Measurements from ENCODE around the gene RAI1. TPM values are rescaled to one million over a fixed set of nuclear protein-coding genes. Genes with fewer than 3 reads are reported as not detected.

Gene RAI1
- total and polyA plus RNA-seq, 2 of the 8 experiments (the other 6 are each of a cell fraction or from before 2014, with no cell fraction given), result 0.39 to 1.2 TPM

- Histone ChIP-seq H3K36me3 (ENCODE audit: control insufficient read depth in 2 of 4, insufficient read depth in 4 of 4, low read length in 3 of 4) (no peaks in the 10 kb centered on the region), H2BK12ac (ENCODE audit: low read depth, low read length) (no peak overlapping the region), H2AK5ac (ENCODE audit: low read depth, low read length) (no peak overlapping the region), H2BK5ac (ENCODE audit: low read depth, low read length) (no peak overlapping the region), H3K56ac (replicated peaks; ENCODE audit: insufficient read length, low read depth, low read length) (no peak overlapping the region), H3K23me2 (ENCODE audit: low read depth, low read length) (peaks cover 11% of the 10 kb centered on the region; the same call in 1 of the 2 replicates), H2BK120ac (replicated peaks; ENCODE audit: low read depth, low read length) (no peak overlapping the region), H3K18ac (ENCODE audit: extremely low read depth, low read length) (no peak overlapping the region), H3K14ac (ENCODE audit: insufficient read length) (no peak overlapping the region), H3K79me2 (ENCODE audit: control insufficient read depth in 1 of 2, insufficient read depth in 2 of 2, low read length in 2 of 2) (no peaks in the 10 kb centered on the region), H3K27ac (ENCODE audit: low read depth, low read length) (no peak overlapping the region), H3K4me2 (ENCODE audit: insufficient read depth in 1 of 2, low read depth in 2 of 2, low read length in 2 of 2) (no peak overlapping the region), H3K4me3 (ENCODE audit: extremely low read depth in 1 of 4, insufficient read depth in 2 of 4, low read depth in 3 of 4, low read length in 4 of 4) (no peak overlapping the region), H3K4ac (replicated peaks; ENCODE audit: insufficient read length, low read depth, low read length) (no peak overlapping the region), H2AFZ (ENCODE audit: low read length) (no peak overlapping the region), H3K27me3 (replicated peaks in 1 of 4; ENCODE audit: control insufficient read depth in 3 of 4, extremely low read depth in 1 of 4, insufficient read depth in 3 of 4, low read length in 3 of 4) (peaks cover 6 to 40% (median 21%) of the 10 kb centered on the region in 4 experiments), H3K9me3 (ENCODE audit: insufficient read depth in 2 of 2, low read depth in 1 of 2, low read length in 1 of 2) (no peaks in the 10 kb centered on the region), H4K20me1 (replicated peaks in 1 of 2; ENCODE audit: control insufficient read depth in 1 of 2, insufficient read depth in 2 of 2, low read length in 2 of 2) (peaks cover 0 to 3% of the 10 kb centered on the region in 2 experiments), H4K8ac (ENCODE audit: extremely low read depth, insufficient read depth, low read length) (no peak overlapping the region), H3K4me1 (replicated peaks in 1 of 4; ENCODE audit: control insufficient read depth in 3 of 4, insufficient read depth in 4 of 4, low read length in 3 of 4) (peaks cover 11 to 36% (median 24%) of the 10 kb centered on the region in 4 experiments), H4K91ac (replicated peaks; ENCODE audit: insufficient read length, low read length) (no peak overlapping the region), H2BK15ac (ENCODE audit: low read length) (no peak overlapping the region), H3K23ac (ENCODE audit: insufficient read length) (no peak overlapping the region), H4K5ac (ENCODE audit: insufficient read length, low read depth, low read length) (no peak overlapping the region), H2BK20ac (ENCODE audit: low read length) (no peak overlapping the region), H3K9ac (replicated peaks in 1 of 4; ENCODE audit: extremely low read depth in 1 of 4, low read depth in 3 of 4, low read length in 3 of 4) (no peak overlapping the region), H3K79me1 (ENCODE audit: low read depth, low read length) (no peaks in the 10 kb centered on the region)
- CTCF ChIA-PET (ENCODE audit: partially characterized antibody), result interaction anchor here (0.6 to 7.5 kb wide), 11 partner anchors 13 to 162 kb away, joined by 3 to 48 read pairs (median 4); no protein-coding TSS in a partner anchor
- WGBS, 2 experiments (ENCODE audit: extremely low coverage in 1 of 2, insufficient coverage in 1 of 2, insufficient read length in 1 of 2, insufficient replicate concordance in 2 of 2, low coverage in 1 of 2, low lambda C conversion rate in 2 of 2, missing lambda C conversion rate in 1 of 2), result 58% methylated on average over 2 of the region's 2 CpGs; no CpG with 5 or more reads in 1 of the 2 experiments
- DNase-seq (ENCODE audit: low read depth in 1 of 2, low spot score in 2 of 2), result no peak
- POLR2A ChIA-PET (ENCODE audit: partially characterized antibody), result interaction anchor here (0.8 to 3.5 kb wide), 3 partner anchors 23 to 70 kb away, joined by 3 to 9 read pairs (median 3); partner anchors contain the start of gene SREBF1
- TF ChIP-seq JUND (IDR thresholded peaks at IDR 0.05; ENCODE audit: low read length) (no peak), ATF2 (IDR thresholded peaks at IDR 0.05; ENCODE audit: low read length) (no peak), RAD21 (IDR thresholded peaks at IDR 0.05 in 1 of 2, conservative IDR thresholded peaks at IDR 0.05 in 1 of 2; ENCODE audit: low read depth in 2 of 2, low read length in 2 of 2) (no peak), KDM4A (IDR thresholded peaks at IDR 0.05; ENCODE audit: low read depth, low read length, severe bottlenecking) (no peak)
- no peak for FAIRE-seq
Observed at GRCh38 chr17:17786998-17787397, 105.7 kb downstream of the RAI1 start.

All from H1 (cell line).